PC-3 (cell line): ENCODE measurements around the gene APBA2. TPM values are rescaled to one million over a fixed set of nuclear protein-coding genes. Genes with fewer than 3 reads are reported as not detected.

Experiments
- ATAC-seq: fragments of 200-7000 bp; cut with Tn5 transposase; 2 replicates; pipeline ENCODE4 v1.9.1; 2020; ENCODE audit warnings: mild to moderate bottlenecking, moderate library complexity
- BruUV-seq: library from RNA; stranded (reverse); fragments of 400-500 nt; replicated peaks from 2 replicates; lab custom pipeline; 2021; lab: Mats Ljungman, UMichigan
- CTCF ChIA-PET: fragments of 300-600 bp; sonication (Branson Sonifier 250); formaldehyde crosslinking; loops from one replicate; lab custom pipeline; 2022; ENCODE audit warnings: antibody characterized with exemption; lab: Charles Lee
- POLR2A ChIA-PET: fragments of 300-600 bp; sonication (Branson Sonifier 250); formaldehyde crosslinking; loops from one replicate; lab custom pipeline; 2022; ENCODE audit warnings: antibody characterized with exemption; ENCODE audit not compliant: unreplicated experiment; lab: Charles Lee
- DNase-seq: peaks from one replicate; pipeline ENCODE4 v3.0.0-alpha.2; 2015
- H2AFZ ChIP-seq: fragments of 300-600 bp; sonication (generic); 2 replicates; pipeline ENCODE4 v1.6.0; 2016; ENCODE audit warnings: antibody characterized with exemption, low read length
- H3F3A ChIP-seq: fragments of 300-600 bp; sonication (generic); one replicate; pipeline ENCODE4 v1.6.0; 2017; ENCODE audit warnings: antibody characterized with exemption, low read length, control low read depth, mild to moderate bottlenecking; ENCODE audit not compliant: unreplicated experiment
- H3K27ac ChIP-seq: fragments of 300-600 bp; sonication (generic); 2 replicates; pipeline ENCODE4 v1.5.1; 2016; ENCODE audit warnings: mild to moderate bottlenecking, low read length
- H3K27me3 ChIP-seq: fragments of 300-600 bp; sonication (generic); 2 replicates; pipeline ENCODE4 v1.6.1; 2016; ENCODE audit warnings: low read length, mixed read lengths
- H3K36me3 ChIP-seq: fragments of 300-600 bp; sonication (generic); 2 replicates; pipeline ENCODE4 v1.6.1; 2016; ENCODE audit warnings: low read depth, mixed run types, low read length, mixed read lengths
- H3K4me1 ChIP-seq: fragments of 300-600 bp; sonication (generic); 2 replicates; pipeline ENCODE4 v1.5.1; 2016; ENCODE audit warnings: low read length; ENCODE audit not compliant: insufficient read depth
- H3K4me2 ChIP-seq: fragments of 300-600 bp; sonication (generic); 2 replicates; pipeline ENCODE4 v1.6.0; 2016; ENCODE audit warnings: low read length
- H3K4me3 ChIP-seq: fragments of 300-600 bp; sonication (generic); 2 replicates; pipeline ENCODE4 v1.5.1; 2016; ENCODE audit warnings: mild to moderate bottlenecking, low read length, mixed read lengths
- H3K79me2 ChIP-seq: fragments of 300-600 bp; sonication (generic); 2 replicates; pipeline ENCODE4 v1.6.1; 2017; ENCODE audit warnings: low read length, mixed read lengths
- H3K9ac ChIP-seq: fragments of 300-600 bp; sonication (generic); 2 replicates; pipeline ENCODE4 v1.6.0; 2016; ENCODE audit warnings: mild to moderate bottlenecking, low read length
- H3K9me2 ChIP-seq: fragments of 300-600 bp; sonication (generic); replicated peaks from 2 replicates; pipeline ENCODE4 v1.6.1; 2016; ENCODE audit warnings: mixed run types, low read length, mixed read lengths
- H3K9me3 ChIP-seq: fragments of 300-600 bp; sonication (generic); 2 replicates; pipeline ENCODE4 v1.6.1; 2016; ENCODE audit warnings: low read length, mixed read lengths
- H4K20me1 ChIP-seq: fragments of 300-600 bp; sonication (generic); 2 replicates; pipeline ENCODE4 v1.6.1; 2016; ENCODE audit warnings: low read length, mixed read lengths
- EZH2 ChIP-seq: fragments of 300-600 bp; sonication (generic); IDR thresholded peaks from one replicate; pipeline ENCODE4 v1.6.1; 2017; ENCODE audit warnings: antibody characterized with exemption, mild to moderate bottlenecking, low read length; ENCODE audit not compliant: unreplicated experiment
- EZH2phosphoT487 ChIP-seq: fragments of 300-600 bp; sonication (generic); IDR thresholded peaks from 2 replicates; pipeline ENCODE4 v1.6.1; 2018; ENCODE audit warnings: mild to moderate bottlenecking, antibody characterized with exemption, low read length, borderline replicate concordance
- intact Hi-C: fragments of 100-400 bp; cut with micrococcal nuclease; formaldehyde crosslinking; loops from 2 replicates; pipeline ENCODE4 v1.9.0; 2023
- total RNA-seq: library from RNA; depleted of rRNA; stranded (reverse); fragments of >200 nt; gene quantifications from 2 replicates; pipeline ENCODE4 v1.2.3, GENCODE V29; 2014
- TF ChIP-seq, protein P1 (sequence below): fragments of 300-600 bp; sonication (generic); conservative IDR thresholded peaks from 2 replicates; pipeline ENCODE4 v1.5.1; 2017; ENCODE audit warnings: antibody characterized with exemption, low read depth, mild to moderate bottlenecking, low read length

The APBA2 gene
- total RNA-seq, 1 experiment from 2014 or later, result 61.7 TPM

DNA sequence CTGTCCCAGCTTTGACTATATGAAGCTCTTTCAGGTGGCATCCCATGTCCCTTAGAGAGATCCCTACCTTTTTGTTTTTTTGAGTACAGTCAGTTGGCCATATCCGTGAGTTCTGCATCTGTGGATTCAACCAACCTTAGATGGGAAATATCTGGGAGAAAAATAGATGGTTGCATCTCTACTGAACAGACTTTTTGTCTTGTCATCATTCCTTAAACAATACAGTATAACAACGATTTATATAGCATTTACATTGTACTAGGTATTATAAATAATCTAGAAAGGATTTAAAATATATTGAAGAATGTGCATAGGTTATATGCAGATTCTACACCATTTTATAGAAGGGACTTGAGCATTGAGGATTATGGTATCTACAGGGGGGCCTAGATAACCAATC is 65.1 kb downstream of the APBA2 start:
- H3K27me3 ChIP-seq, result no peaks in the 10 kb centered on the region
- H4K20me1 ChIP-seq, result no peaks in the 10 kb centered on the region
- H3K9me3 ChIP-seq, result no peaks in the 10 kb centered on the region
- BruUV-seq, result no TSS peak
- H3K79me2 ChIP-seq, result no peaks in the 10 kb centered on the region
- DNase-seq (no peak), ATAC-seq (no peak)
- no peak overlapping the region for H3K27ac ChIP-seq
- no peaks in the 10 kb centered on the region for H3K36me3 ChIP-seq
- ChIA-PET CTCF (no interaction called here), POLR2A (no interaction called here)
- no peak overlapping the region for H3K4me2 ChIP-seq
- H2AFZ ChIP-seq, result no peak overlapping the region
- H3K9ac ChIP-seq, result no peak overlapping the region
- peaks cover 14% of the 10 kb centered on the region for H3K4me1 ChIP-seq
- no peaks in the 10 kb centered on the region for H3K9me2 ChIP-seq
- no peaks in the 10 kb centered on the region for H3F3A ChIP-seq
- intact Hi-C loops, result no loop called here
- TF ChIP-seq, protein P1, sequence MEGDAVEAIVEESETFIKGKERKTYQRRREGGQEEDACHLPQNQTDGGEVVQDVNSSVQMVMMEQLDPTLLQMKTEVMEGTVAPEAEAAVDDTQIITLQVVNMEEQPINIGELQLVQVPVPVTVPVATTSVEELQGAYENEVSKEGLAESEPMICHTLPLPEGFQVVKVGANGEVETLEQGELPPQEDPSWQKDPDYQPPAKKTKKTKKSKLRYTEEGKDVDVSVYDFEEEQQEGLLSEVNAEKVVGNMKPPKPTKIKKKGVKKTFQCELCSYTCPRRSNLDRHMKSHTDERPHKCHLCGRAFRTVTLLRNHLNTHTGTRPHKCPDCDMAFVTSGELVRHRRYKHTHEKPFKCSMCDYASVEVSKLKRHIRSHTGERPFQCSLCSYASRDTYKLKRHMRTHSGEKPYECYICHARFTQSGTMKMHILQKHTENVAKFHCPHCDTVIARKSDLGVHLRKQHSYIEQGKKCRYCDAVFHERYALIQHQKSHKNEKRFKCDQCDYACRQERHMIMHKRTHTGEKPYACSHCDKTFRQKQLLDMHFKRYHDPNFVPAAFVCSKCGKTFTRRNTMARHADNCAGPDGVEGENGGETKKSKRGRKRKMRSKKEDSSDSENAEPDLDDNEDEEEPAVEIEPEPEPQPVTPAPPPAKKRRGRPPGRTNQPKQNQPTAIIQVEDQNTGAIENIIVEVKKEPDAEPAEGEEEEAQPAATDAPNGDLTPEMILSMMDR, result no peak
- TF ChIP-seq EZH2 (no peak), EZH2phosphoT487 (no peak)
- H3K4me3 ChIP-seq, result no peak overlapping the region

DNA sequence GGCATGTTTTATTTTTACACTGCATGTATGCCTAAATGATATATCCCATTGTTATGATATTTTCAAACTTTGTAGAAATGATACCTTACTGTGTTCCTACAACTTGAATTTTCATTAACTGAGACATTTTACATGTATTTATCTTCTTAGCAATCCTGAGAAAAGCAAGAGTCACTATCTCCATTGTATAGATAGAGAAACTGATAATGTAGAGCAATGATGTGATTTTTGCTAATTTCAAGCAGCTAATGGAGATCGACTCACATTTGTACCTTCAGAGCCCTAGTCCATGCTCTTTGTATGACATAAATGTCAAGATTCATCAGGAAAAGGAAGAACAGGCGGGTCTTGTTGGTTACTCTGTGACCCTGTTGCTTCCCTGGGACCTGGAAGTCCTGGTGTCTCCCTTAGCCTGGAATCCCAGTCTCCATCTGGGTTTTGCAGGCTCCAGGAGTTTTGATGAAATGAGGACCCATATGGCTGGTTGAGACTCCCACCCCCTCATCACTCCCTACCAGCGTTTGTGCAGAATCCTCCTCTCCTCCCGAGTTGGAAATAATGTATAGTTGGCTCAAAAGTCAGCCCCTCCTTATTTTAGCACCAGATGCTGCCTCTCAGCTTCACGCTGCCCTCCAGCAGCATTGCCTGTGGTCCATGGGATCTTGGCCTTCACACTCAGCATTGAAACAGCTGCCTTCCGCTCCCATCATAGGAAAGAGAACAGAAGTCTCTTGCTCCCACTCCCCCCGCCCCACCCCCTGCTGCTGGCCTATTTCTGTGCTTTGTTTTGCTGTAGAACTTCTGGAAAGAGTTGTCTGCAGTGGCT is 67.1 kb downstream of the APBA2 start:
- Histone ChIP-seq H3K79me2 (no peaks in the 10 kb centered on the region; the same call in 1 of the 2 replicates), H3K9me3 (no peaks in the 10 kb centered on the region), H4K20me1 (no peaks in the 10 kb centered on the region), H2AFZ (no peak overlapping the region), H3K36me3 (no peaks in the 10 kb centered on the region), H3K4me2 (no peak overlapping the region), H3K4me1 (peaks cover 17% of the 10 kb centered on the region), H3F3A (no peaks in the 10 kb centered on the region), H3K27me3 (no peaks in the 10 kb centered on the region), H3K9me2 (no peaks in the 10 kb centered on the region), H3K27ac (no peak overlapping the region), H3K9ac (no peak overlapping the region), H3K4me3 (no peak overlapping the region)
- BruUV-seq, result no TSS peak
- TF ChIP-seq EZH2 (no peak), EZH2phosphoT487 (no peak)
- TF ChIP-seq, protein P1, result no peak
- ATAC-seq, result no peak
- intact Hi-C loops, result no loop called here
- CTCF ChIA-PET, result no interaction called here
- no peak for DNase-seq
- POLR2A ChIA-PET, result no interaction called here

DNA sequence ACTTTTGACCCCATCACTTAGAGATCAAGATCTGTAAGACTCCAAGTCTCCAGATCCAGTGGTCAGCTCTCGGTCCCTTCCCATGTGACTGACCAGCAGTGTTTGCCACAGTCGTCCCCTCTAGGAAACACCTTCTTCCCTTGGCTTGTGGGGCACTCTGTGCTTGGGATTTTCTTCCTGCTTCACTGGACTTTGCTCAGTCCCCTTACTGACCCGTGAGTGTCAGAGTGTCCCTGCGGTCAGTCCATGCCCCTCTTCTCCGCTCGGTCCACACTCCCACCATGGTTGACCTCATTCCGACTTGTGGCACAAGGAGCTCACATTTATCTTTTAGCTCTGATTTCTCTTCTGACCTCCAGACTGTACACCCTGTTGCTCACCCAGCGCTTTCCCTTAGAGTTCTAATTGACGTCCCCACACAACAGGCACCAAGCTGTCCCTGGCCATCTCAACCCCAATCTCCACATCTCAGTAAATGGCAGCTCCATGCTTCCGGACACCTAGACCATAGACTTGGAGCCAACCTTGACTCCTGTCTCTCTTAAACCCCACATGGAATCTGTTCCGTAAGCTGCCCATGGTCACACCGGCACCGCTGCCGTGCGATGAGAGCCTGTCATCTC is 67.9 kb downstream of the APBA2 start:
- Histone ChIP-seq H3K27ac (no peak overlapping the region), H3K4me3 (no peak overlapping the region), H3K9me2 (no peaks in the 10 kb centered on the region), H4K20me1 (no peaks in the 10 kb centered on the region), H3K36me3 (no peaks in the 10 kb centered on the region), H3K4me1 (peaks cover 17% of the 10 kb centered on the region), H3K79me2 (no peaks in the 10 kb centered on the region; the same call in 1 of the 2 replicates), H3K9ac (no peak overlapping the region), H3K9me3 (no peaks in the 10 kb centered on the region), H2AFZ (no peak overlapping the region), H3K4me2 (no peak overlapping the region), H3F3A (no peaks in the 10 kb centered on the region), H3K27me3 (no peaks in the 10 kb centered on the region)
- ChIA-PET CTCF (no interaction called here), POLR2A (no interaction called here)
- no peak for ATAC-seq
- intact Hi-C loops, result no loop called here
- no peak for DNase-seq
- TF ChIP-seq, protein P1, result no peak
- TF ChIP-seq EZH2phosphoT487, result no peak
- no TSS peak for BruUV-seq
